ENCODE data around the gene SIRT2. TPM values are rescaled to one million over a fixed set of nuclear protein-coding genes. Genes with fewer than 3 reads are reported as not detected.
"Not testable (repeated sequence)": the region's sequence is repeated elsewhere in the genome, so short reads cannot be mapped to it uniquely, and the experiment has no call there.

Gene SIRT2
- total RNA-seq, 2 experiments from 2014 or later = 45.2 to 47.1 TPM

DNA sequence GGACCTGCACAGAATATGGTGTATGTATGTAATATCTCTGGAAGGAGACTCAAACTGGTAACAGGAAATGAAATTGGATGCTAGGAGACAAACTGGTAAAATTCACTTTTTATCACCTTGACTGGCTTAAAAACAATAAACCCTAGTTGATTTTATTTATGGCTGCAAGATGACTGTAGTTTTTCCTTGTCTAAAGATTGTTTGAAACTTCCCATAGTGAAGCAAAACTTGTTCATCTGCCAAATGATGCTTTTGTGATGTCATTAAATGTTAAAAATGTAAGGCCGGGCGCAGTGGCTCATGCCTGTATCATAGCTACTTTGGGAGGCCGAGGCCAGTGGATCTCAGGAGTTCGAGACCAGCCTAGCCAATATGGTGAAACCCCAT is 65.3 kb downstream of the SIRT2 start:
- Mint-ChIP-seq H3K4me1 (peaks cover 46% of the 10 kb centered on the region), H3K9me3 (no peaks in the 10 kb centered on the region), H3K27me3 (no peaks in the 10 kb centered on the region), H3K36me3 (ENCODE audit: low read depth) (peaks cover 55% of the 10 kb centered on the region), H3K4me3 (no peak overlapping the region), H3K27ac (no peak overlapping the region)
- ChIA-PET POLR2A (interaction anchor here (0.6 kb wide), 1 partner anchor 33 kb away, joined by 4 read pairs; no protein-coding TSS in a partner anchor), CTCF (interaction anchor here (1.4 kb wide), 1 partner anchor 12 kb away, joined by 3 read pairs; no protein-coding TSS in a partner anchor)
- no peak for DNase-seq

DNA sequence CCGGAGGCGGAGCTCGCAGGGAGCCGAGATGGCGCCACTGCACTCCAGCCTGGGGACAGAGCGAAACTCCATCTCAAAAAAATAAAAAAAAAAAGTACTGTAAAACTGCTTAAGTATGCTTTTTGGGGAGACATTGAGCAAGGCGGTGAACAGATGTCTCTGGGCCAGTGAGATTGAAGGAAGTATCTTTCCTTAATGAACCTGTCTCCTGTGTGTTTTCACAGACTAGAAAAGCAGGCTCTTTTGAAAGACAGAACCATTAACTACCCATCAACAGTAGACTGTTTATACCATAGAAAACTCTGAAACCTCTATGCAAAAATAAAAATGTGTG is 66.4 kb downstream of the SIRT2 start:
- Mint-ChIP-seq H3K9me3 (no peaks in the 10 kb centered on the region), H3K4me1 (peaks cover 42% of the 10 kb centered on the region), H3K27me3 (no peaks in the 10 kb centered on the region), H3K27ac (peak overlapping the region; percentile 50), H3K36me3 (ENCODE audit: low read depth) (peaks cover 49% of the 10 kb centered on the region), H3K4me3 (no peak overlapping the region)
- DNase-seq = no peak
- POLR2A ChIA-PET = no interaction called here
- CTCF ChIA-PET = interaction anchor here (1.4 kb wide), 1 partner anchor 98 kb away, joined by 4 read pairs; the partner anchor contains the start of genes MRPS12 and SARS2

- Mint-ChIP-seq H3K4me1 (peaks cover 40% of the 10 kb centered on the region), H3K36me3 (ENCODE audit: low read depth) (peaks cover 42% of the 10 kb centered on the region), H3K9me3 (no peaks in the 10 kb centered on the region), H3K4me3 (peak overlapping the region; percentile 89), H3K27ac (peak overlapping the region; percentile 90), H3K27me3 (no peaks in the 10 kb centered on the region)
- DNase-seq = peak; percentile 26
- CTCF ChIA-PET = interaction anchor here (0.6 to 1.6 kb wide), 7 partner anchors 9 to 429 kb away, joined by 3 to 5 read pairs (median 4); partner anchors contain the start of genes FAM98C, MRPS12 and SARS2
- POLR2A ChIA-PET = interaction anchor here (0.6 to 1.1 kb wide), 2 partner anchors 11 to 18 kb away, joined by 3 to 5 read pairs; partner anchors contain the start of gene HNRNPL
These were observed 68.2 kb downstream of the SIRT2 start for GRCh38 chr19:38831142-38831605.

GRCh38 chr19:38830039-38830733 is 69.2 kb downstream of the SIRT2 start:
- Mint-ChIP-seq H3K4me3 (peak overlapping the region; percentile 89), H3K36me3 (ENCODE audit: low read depth) (peaks cover 34% of the 10 kb centered on the region), H3K27me3 (no peaks in the 10 kb centered on the region), H3K27ac (peak overlapping the region; percentile 90), H3K9me3 (no peaks in the 10 kb centered on the region), H3K4me1 (peaks cover 40% of the 10 kb centered on the region)
- ChIA-PET CTCF (interaction anchor here (0.8 to 1.1 kb wide), 3 partner anchors 8 to 100 kb away, joined by 3 to 5 read pairs (median 5); partner anchors contain the start of genes MRPS12 and SARS2), POLR2A (no interaction called here)
- no peak for DNase-seq

GRCh38 chr19:38829203-38829602 is 70.2 kb downstream of the SIRT2 start:
- DNase-seq, H3K27me3 Mint-ChIP-seq, H3K27ac Mint-ChIP-seq, H3K4me3 Mint-ChIP-seq, H3K9me3 Mint-ChIP-seq, POLR2A ChIA-PET: not testable (repeated sequence)
- CTCF ChIA-PET = interaction anchor here (1.2 kb wide), 1 partner anchor 101 kb away, joined by 3 read pairs; the partner anchor contains the start of genes MRPS12 and SARS2
- Mint-ChIP-seq H3K4me1 (peaks cover 37% of the 10 kb centered on the region), H3K36me3 (ENCODE audit: low read depth) (peaks cover 37% of the 10 kb centered on the region)

Other genes starting within 250 kb of the SIRT2 start
- gene CAPN12, start 155.1 kb downstream of the SIRT2 start, total RNA-seq = 1 to 10 TPM; 3.5 to 3.7 TPM
- gene LGALS7, start 126.1 kb downstream of the SIRT2 start, total RNA-seq = not detected
- not detected for gene LGALS7B, start 110.4 kb downstream of the SIRT2 start, total RNA-seq
- gene LGALS4, start 86.7 kb downstream of the SIRT2 start, total RNA-seq = 1 to 10 TPM; 2.1 to 2.3 TPM
- 100 to 1,000 TPM; 143 to 144 TPM for gene ECH1, start 67.8 kb downstream of the SIRT2 start, total RNA-seq
- 100 to 1,000 TPM; 517 to 535 TPM for gene HNRNPL, start 49.6 kb downstream of the SIRT2 start, total RNA-seq
- 10 to 100 TPM; 65.0 to 66.9 TPM for gene RINL, start 21.3 kb downstream of the SIRT2 start, total RNA-seq
- 10 to 100 TPM; 31.6 to 32.2 TPM for gene NFKBIB, start 351 bp upstream of the SIRT2 start, total RNA-seq
- gene CCER2, start 12.6 kb upstream of the SIRT2 start, total RNA-seq = under 1 TPM; 0.83 to 0.97 TPM
- gene SARS2, start 31.1 kb upstream of the SIRT2 start, total RNA-seq = 10 to 100 TPM; 33.4 to 37.9 TPM
- gene MRPS12, start 31.3 kb upstream of the SIRT2 start, total RNA-seq = 10 to 100 TPM; 54.8 to 57.5 TPM
- under 1 TPM in 1 of 2 experiments, not detected in 1; 0.35 TPM for gene FBXO17, start 76.1 kb upstream of the SIRT2 start, total RNA-seq
- gene FBXO27, start 132.9 kb upstream of the SIRT2 start, total RNA-seq = not detected
- gene ACP7, start 184.8 kb upstream of the SIRT2 start, total RNA-seq = not detected
- gene PAK4, start 226.2 kb upstream of the SIRT2 start, total RNA-seq = 10 to 100 TPM; 16.5 to 17.9 TPM